WTC11 (cell line): ENCODE measurements around the gene TAOK3. TPM values are rescaled to one million over a fixed set of nuclear protein-coding genes. Genes with fewer than 3 reads are reported as not detected.

Experiments
- ATAC-seq: fragments of 200-7000 bp; cut with Tn5 transposase; 2 replicates; pipeline ENCODE4 v1.10.0; 2021; ENCODE audit warnings: mild to moderate bottlenecking, moderate library complexity
- CTCF ChIA-PET: fragments of 300-600 bp; sonication (Branson Sonifier 250); formaldehyde crosslinking; loops from one replicate; lab custom pipeline; 2021; ENCODE audit warnings: antibody characterized with exemption; lab: Charles Lee
- POLR2A ChIA-PET: fragments of 350-600 bp; sonication (Branson Sonifier 250); formaldehyde crosslinking; loops from one replicate; lab custom pipeline; 2021; ENCODE audit warnings: antibody characterized with exemption; lab: Charles Lee
- DNase-seq: peaks from one replicate; pipeline ENCODE4 v3.0.0; 2021; ENCODE audit warnings: low spot score
- H3K27ac Mint-ChIP-seq: 2 replicates; pipeline ENCODE4 v1.8.0; 2021; ENCODE audit warnings: mixed read lengths
- H3K27me3 Mint-ChIP-seq: 2 replicates; pipeline ENCODE4 v1.8.0; 2021; ENCODE audit warnings: low read depth, mild to moderate bottlenecking, moderate library complexity, mixed read lengths
- H3K36me3 Mint-ChIP-seq: 2 replicates; pipeline ENCODE4 v1.8.0; 2021; ENCODE audit warnings: mixed read lengths
- H3K4me1 Mint-ChIP-seq: 2 replicates; pipeline ENCODE4 v1.8.0; 2022; ENCODE audit warnings: mixed read lengths
- H3K4me3 Mint-ChIP-seq: 2 replicates; pipeline ENCODE4 v1.8.0; 2021; ENCODE audit warnings: mild to moderate bottlenecking, moderate library complexity, mixed read lengths
- H3K9me3 Mint-ChIP-seq: 2 replicates; pipeline ENCODE4 v1.8.0; 2021; ENCODE audit warnings: mixed read lengths
- AR ChIP-seq: fragments of 250-450 bp; sonication (Bioruptor Pico); IDR thresholded peaks from 2 replicates; pipeline ENCODE4 v1.9.0; 2021; ENCODE audit warnings: mild to moderate bottlenecking
- CDX4 ChIP-seq: fragments of 250-450 bp; sonication (Bioruptor Pico); IDR thresholded peaks from 2 replicates; pipeline ENCODE4 v1.9.0; 2021; ENCODE audit warnings: moderate library complexity, mild to moderate bottlenecking, inconsistent platforms, borderline replicate concordance
- E2F1 ChIP-seq: sonication (generic); formaldehyde crosslinking; IDR thresholded peaks from 2 replicates; pipeline ENCODE4 v1.8.0; 2022; ENCODE audit warnings: mild to moderate bottlenecking, missing genetic modification reagents
- E2F4 ChIP-seq: sonication (generic); formaldehyde crosslinking; IDR thresholded peaks from 2 replicates; pipeline ENCODE4 v1.8.1; 2022; ENCODE audit warnings: low read depth, mild to moderate bottlenecking, moderate library complexity, missing genetic modification reagents, borderline replicate concordance
- EMX1 ChIP-seq: fragments of 250-450 bp; sonication (Bioruptor Pico); IDR thresholded peaks from 2 replicates; pipeline ENCODE4 v1.8.0; 2021; ENCODE audit warnings: mild to moderate bottlenecking
- FOXJ3 ChIP-seq: sonication (generic); formaldehyde crosslinking; IDR thresholded peaks from 2 replicates; pipeline ENCODE4 v1.9.0; 2021; ENCODE audit warnings: missing genetic modification reagents, mild to moderate bottlenecking, borderline replicate concordance
- JAZF1 ChIP-seq: fragments of 250-450 bp; sonication (Bioruptor Pico); IDR thresholded peaks from 2 replicates; pipeline ENCODE4 v1.9.0; 2021; ENCODE audit warnings: moderate library complexity, mild to moderate bottlenecking, inconsistent platforms
- KAT7 ChIP-seq: sonication (generic); formaldehyde crosslinking; IDR thresholded peaks from 2 replicates; pipeline ENCODE4 v1.8.1; 2023; ENCODE audit warnings: missing genetic modification reagents, mild to moderate bottlenecking, borderline replicate concordance
- MXD4 ChIP-seq: fragments of 250-450 bp; sonication (Bioruptor Pico); IDR thresholded peaks from 2 replicates; pipeline ENCODE4 v1.8.0; 2021; ENCODE audit warnings: mild to moderate bottlenecking, moderate library complexity, borderline replicate concordance
- NFE2L1 ChIP-seq: sonication (generic); formaldehyde crosslinking; IDR thresholded peaks from 2 replicates; pipeline ENCODE4 v1.8.1; 2023; ENCODE audit warnings: missing genetic modification reagents
- NR2C2 ChIP-seq: sonication (generic); formaldehyde crosslinking; IDR thresholded peaks from 2 replicates; pipeline ENCODE4 v1.8.0; 2022; ENCODE audit warnings: mild to moderate bottlenecking, missing genetic modification reagents
- OVOL2 ChIP-seq: fragments of 250-450 bp; sonication (Bioruptor Pico); IDR thresholded peaks from 2 replicates; pipeline ENCODE4 v1.9.0; 2021; ENCODE audit warnings: mild to moderate bottlenecking, borderline replicate concordance
- SMAD3 ChIP-seq: sonication (generic); formaldehyde crosslinking; IDR thresholded peaks from 2 replicates; pipeline ENCODE4 v1.8.0; 2022; ENCODE audit warnings: missing genetic modification reagents, mild to moderate bottlenecking, borderline replicate concordance
- SMAD4 ChIP-seq: sonication (generic); formaldehyde crosslinking; IDR thresholded peaks from 2 replicates; pipeline ENCODE4 v1.8.0; 2022; ENCODE audit warnings: mild to moderate bottlenecking, missing genetic modification reagents
- SOX15 ChIP-seq: fragments of 250-450 bp; sonication (Bioruptor Pico); IDR thresholded peaks from 2 replicates; pipeline ENCODE4 v1.9.0; 2021; ENCODE audit warnings: mild to moderate bottlenecking
- TEAD1 ChIP-seq: sonication (generic); formaldehyde crosslinking; IDR thresholded peaks from 2 replicates; pipeline ENCODE4 v1.8.0; 2022; ENCODE audit warnings: mild to moderate bottlenecking, missing genetic modification reagents
- TEAD4 ChIP-seq: sonication (generic); formaldehyde crosslinking; IDR thresholded peaks from 2 replicates; pipeline ENCODE4 v1.8.0; 2022; ENCODE audit warnings: mild to moderate bottlenecking, missing genetic modification reagents
- ZNF317 ChIP-seq: sonication (generic); formaldehyde crosslinking; IDR thresholded peaks from 2 replicates; pipeline ENCODE4 v1.8.1; 2023; ENCODE audit warnings: low read depth, mild to moderate bottlenecking, moderate library complexity, missing genetic modification reagents, borderline replicate concordance
- ZNF671 ChIP-seq: fragments of 250-450 bp; sonication (Bioruptor Pico); IDR thresholded peaks from 2 replicates; pipeline ENCODE4 v1.8.0; 2021; ENCODE audit warnings: mild to moderate bottlenecking
- total RNA-seq: library from RNA; stranded (reverse); gene quantifications from 3 replicates; pipeline ENCODE4 v1.2.3, GENCODE V29; 2021
- TF ChIP-seq, protein P1 (sequence below): sonication (generic); formaldehyde crosslinking; IDR thresholded peaks from 2 replicates; pipeline ENCODE4 v1.8.0; 2023; ENCODE audit warnings: mild to moderate bottlenecking, missing genetic modification reagents
- TF ChIP-seq, protein P2 (sequence below): sonication (generic); formaldehyde crosslinking; IDR thresholded peaks from 2 replicates; pipeline ENCODE4 v1.8.1; 2023; ENCODE audit warnings: mild to moderate bottlenecking, missing genetic modification reagents, borderline replicate concordance

Gene TAOK3
- total RNA-seq, 1 experiment from 2014 or later, result 13.0 TPM

- DNase-seq (no peak), ATAC-seq (no peak)
- Mint-ChIP-seq H3K9me3 (no peaks in the 10 kb centered on the region), H3K36me3 (no peaks in the 10 kb centered on the region), H3K4me3 (no peak overlapping the region), H3K27ac (no peak overlapping the region), H3K27me3 (no peaks in the 10 kb centered on the region), H3K4me1 (peaks cover 6% of the 10 kb centered on the region)
- TF ChIP-seq AR (CRISPR knock-in tag) (no peak), SMAD3 (CRISPR knock-in tag) (no peak), SMAD4 (CRISPR knock-in tag) (no peak), JAZF1 (CRISPR knock-in tag) (no peak), NFE2L1 (no peak)
- TF ChIP-seq, protein P1, sequence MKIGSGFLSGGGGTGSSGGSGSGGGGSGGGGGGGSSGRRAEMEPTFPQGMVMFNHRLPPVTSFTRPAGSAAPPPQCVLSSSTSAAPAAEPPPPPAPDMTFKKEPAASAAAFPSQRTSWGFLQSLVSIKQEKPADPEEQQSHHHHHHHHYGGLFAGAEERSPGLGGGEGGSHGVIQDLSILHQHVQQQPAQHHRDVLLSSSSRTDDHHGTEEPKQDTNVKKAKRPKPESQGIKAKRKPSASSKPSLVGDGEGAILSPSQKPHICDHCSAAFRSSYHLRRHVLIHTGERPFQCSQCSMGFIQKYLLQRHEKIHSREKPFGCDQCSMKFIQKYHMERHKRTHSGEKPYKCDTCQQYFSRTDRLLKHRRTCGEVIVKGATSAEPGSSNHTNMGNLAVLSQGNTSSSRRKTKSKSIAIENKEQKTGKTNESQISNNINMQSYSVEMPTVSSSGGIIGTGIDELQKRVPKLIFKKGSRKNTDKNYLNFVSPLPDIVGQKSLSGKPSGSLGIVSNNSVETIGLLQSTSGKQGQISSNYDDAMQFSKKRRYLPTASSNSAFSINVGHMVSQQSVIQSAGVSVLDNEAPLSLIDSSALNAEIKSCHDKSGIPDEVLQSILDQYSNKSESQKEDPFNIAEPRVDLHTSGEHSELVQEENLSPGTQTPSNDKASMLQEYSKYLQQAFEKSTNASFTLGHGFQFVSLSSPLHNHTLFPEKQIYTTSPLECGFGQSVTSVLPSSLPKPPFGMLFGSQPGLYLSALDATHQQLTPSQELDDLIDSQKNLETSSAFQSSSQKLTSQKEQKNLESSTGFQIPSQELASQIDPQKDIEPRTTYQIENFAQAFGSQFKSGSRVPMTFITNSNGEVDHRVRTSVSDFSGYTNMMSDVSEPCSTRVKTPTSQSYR (CRISPR knock-in tag), result no peak
- POLR2A ChIA-PET, result no interaction called here
- CTCF ChIA-PET, result no interaction called here
Observed at GRCh38 chr12:118326991-118327390, 45.7 kb downstream of the TAOK3 start.

GRCh38 chr12:118325081-118325480 is 47.6 kb downstream of the TAOK3 start:
- Mint-ChIP-seq H3K4me3 (no peak overlapping the region), H3K27ac (0 out of 2 replicates have a peak overlapping the region, but pooled peaks have one; percentile 12), H3K27me3 (no peaks in the 10 kb centered on the region), H3K9me3 (no peaks in the 10 kb centered on the region), H3K4me1 (peaks cover 6% of the 10 kb centered on the region), H3K36me3 (no peaks in the 10 kb centered on the region)
- CTCF ChIA-PET, result no interaction called here
- ATAC-seq (no peak), DNase-seq (no peak)
- POLR2A ChIA-PET, result no interaction called here
- TF ChIP-seq SOX15 (CRISPR knock-in tag) (no peak), TEAD1 (CRISPR knock-in tag) (no peak), MXD4 (CRISPR knock-in tag) (no peak), FOXJ3 (CRISPR knock-in tag) (no peak), OVOL2 (no peak), TEAD4 (CRISPR knock-in tag) (no peak), EMX1 (CRISPR knock-in tag) (no peak)

DNA sequence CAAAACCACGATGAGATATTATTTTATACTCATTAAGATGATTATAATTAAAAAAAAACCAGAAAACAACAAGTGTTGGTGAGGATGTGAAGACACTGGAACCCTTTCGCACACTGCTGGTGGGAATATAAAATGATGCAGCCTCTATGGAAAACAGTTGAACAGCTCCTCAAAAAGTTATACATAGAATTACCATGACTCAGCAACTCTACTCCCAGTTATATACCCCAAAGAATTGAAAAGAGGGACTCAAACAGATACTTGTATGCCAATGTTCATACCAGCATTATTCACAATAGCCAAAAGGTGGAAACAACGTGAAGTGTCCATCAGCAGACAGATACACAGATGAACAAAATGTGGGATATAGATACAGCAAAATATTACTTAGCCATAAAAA is 53.1 kb downstream of the TAOK3 start:
- POLR2A ChIA-PET, result interaction anchor here (0.5 kb wide), 1 partner anchor 14 kb away, joined by 3 read pairs; no protein-coding TSS in a partner anchor
- Mint-ChIP-seq H3K9me3 (peaks cover 6% of the 10 kb centered on the region), H3K27me3 (no peaks in the 10 kb centered on the region), H3K27ac (no peak overlapping the region), H3K4me3 (no peak overlapping the region), H3K36me3 (no peaks in the 10 kb centered on the region), H3K4me1 (no peaks in the 10 kb centered on the region)
- DNase-seq, result no peak
- CTCF ChIA-PET, result no interaction called here
- ATAC-seq, result no peak
- TF ChIP-seq, protein P2, sequence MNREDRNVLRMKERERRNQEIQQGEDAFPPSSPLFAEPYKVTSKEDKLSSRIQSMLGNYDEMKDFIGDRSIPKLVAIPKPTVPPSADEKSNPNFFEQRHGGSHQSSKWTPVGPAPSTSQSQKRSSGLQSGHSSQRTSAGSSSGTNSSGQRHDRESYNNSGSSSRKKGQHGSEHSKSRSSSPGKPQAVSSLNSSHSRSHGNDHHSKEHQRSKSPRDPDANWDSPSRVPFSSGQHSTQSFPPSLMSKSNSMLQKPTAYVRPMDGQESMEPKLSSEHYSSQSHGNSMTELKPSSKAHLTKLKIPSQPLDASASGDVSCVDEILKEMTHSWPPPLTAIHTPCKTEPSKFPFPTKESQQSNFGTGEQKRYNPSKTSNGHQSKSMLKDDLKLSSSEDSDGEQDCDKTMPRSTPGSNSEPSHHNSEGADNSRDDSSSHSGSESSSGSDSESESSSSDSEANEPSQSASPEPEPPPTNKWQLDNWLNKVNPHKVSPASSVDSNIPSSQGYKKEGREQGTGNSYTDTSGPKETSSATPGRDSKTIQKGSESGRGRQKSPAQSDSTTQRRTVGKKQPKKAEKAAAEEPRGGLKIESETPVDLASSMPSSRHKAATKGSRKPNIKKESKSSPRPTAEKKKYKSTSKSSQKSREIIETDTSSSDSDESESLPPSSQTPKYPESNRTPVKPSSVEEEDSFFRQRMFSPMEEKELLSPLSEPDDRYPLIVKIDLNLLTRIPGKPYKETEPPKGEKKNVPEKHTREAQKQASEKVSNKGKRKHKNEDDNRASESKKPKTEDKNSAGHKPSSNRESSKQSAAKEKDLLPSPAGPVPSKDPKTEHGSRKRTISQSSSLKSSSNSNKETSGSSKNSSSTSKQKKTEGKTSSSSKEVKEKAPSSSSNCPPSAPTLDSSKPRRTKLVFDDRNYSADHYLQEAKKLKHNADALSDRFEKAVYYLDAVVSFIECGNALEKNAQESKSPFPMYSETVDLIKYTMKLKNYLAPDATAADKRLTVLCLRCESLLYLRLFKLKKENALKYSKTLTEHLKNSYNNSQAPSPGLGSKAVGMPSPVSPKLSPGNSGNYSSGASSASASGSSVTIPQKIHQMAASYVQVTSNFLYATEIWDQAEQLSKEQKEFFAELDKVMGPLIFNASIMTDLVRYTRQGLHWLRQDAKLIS, result no peak
- no peak for TF ChIP-seq NR2C2 (CRISPR knock-in tag)
- TF ChIP-seq EMX1 (CRISPR knock-in tag), result no peak
- no peak for TF ChIP-seq E2F4 (CRISPR knock-in tag)
- TF ChIP-seq ZNF671 (CRISPR knock-in tag), result no peak
- no peak for TF ChIP-seq KAT7 (CRISPR knock-in tag)
- no peak for TF ChIP-seq NFE2L1
- TF ChIP-seq CDX4 (CRISPR knock-in tag), result no peak
- no peak for TF ChIP-seq E2F1 (CRISPR knock-in tag)
- TF ChIP-seq TEAD4 (CRISPR knock-in tag), result no peak
- no peak for TF ChIP-seq ZNF317
